Transverse colon (tissue), 4 donors: ENCODE data around the gene ACBD6. TPM values are rescaled to one million over a fixed set of nuclear protein-coding genes. Genes with fewer than 3 reads are reported as not detected.

Experiments used
- DNase-seq: peaks from one replicate; pipeline ENCODE4 v3.0.0-alpha.2; 2019
- H3K27ac ChIP-seq, 4 donors: fragments of 200-600 bp; sonication (generic); 2 replicates each; pipeline ENCODE4 v1.5.1; 2016 to 2018; ENCODE audit warnings: inconsistent platforms in 4 of 4
- H3K27me3 ChIP-seq: fragments of 200-600 bp; sonication (generic); 2 replicates; pipeline ENCODE4 v1.5.1; 2017; ENCODE audit warnings: inconsistent platforms
- H3K36me3 ChIP-seq, 4 donors: fragments of 200-600 bp; sonication (generic); 2 replicates each; pipeline ENCODE4 v1.5.1; 2017 to 2019; ENCODE audit warnings: inconsistent platforms in 4 of 4
- H3K4me1 ChIP-seq, 4 donors: fragments of 200-600 bp; sonication (generic); 2 replicates each; pipeline ENCODE4 v1.5.1; 2017 to 2020; ENCODE audit warnings: inconsistent platforms in 4 of 4
- H3K4me3 ChIP-seq, 4 donors: fragments of 200-600 bp; sonication (generic); 1 replicate in 1 of 4; 2 replicates in 3 of 4; pipeline versions ENCODE4 v1.5.1 to v1.6.1; 2017 to 2019; ENCODE audit warnings: inconsistent platforms in 4 of 4
- H3K9me3 ChIP-seq, 2 donors: fragments of 200-600 bp; sonication (generic); 2 replicates each; pipeline ENCODE4 v1.5.1; 2017 to 2019; ENCODE audit warnings: inconsistent platforms in 2 of 2
- CTCF ChIP-seq, 5 experiments: fragments of 200-600 bp in 3 of 5; fragments of 450-650 bp in 2 of 5; sonication (generic) in 3 of 5; IDR thresholded peaks; 1 replicate in 2 of 5; 2 replicates in 3 of 5; pipeline ENCODE4 v1.5.1; 2016 to 2017; ENCODE audit warnings: antibody characterized with exemption in 5 of 5, inconsistent platforms in 3 of 5, mild to moderate bottlenecking in 2 of 5, moderate library complexity in 1 of 5
- EP300 ChIP-seq: sonication (generic); formaldehyde crosslinking; IDR thresholded peaks from one replicate; pipeline ENCODE4 v1.6.1; 2017; ENCODE audit warnings: antibody characterized with exemption, low read depth
- POLR2A ChIP-seq: fragments of 450-650 bp; IDR thresholded peaks from one replicate; pipeline ENCODE4 v1.6.1; 2016; ENCODE audit warnings: antibody characterized with exemption, mild to moderate bottlenecking, moderate library complexity
- POLR2AphosphoS5 ChIP-seq, 3 donors: sonication (generic); formaldehyde crosslinking; IDR thresholded peaks; one replicate each; pipeline ENCODE4 v1.6.1; 2016; ENCODE audit warnings: antibody characterized with exemption in 3 of 3
- WGBS, 2 donors: methylation state at CpG; one replicate each; pipeline ENCODE4 v1.1.5; 2018; ENCODE audit warnings: low coverage in 1 of 2; 5-methylcytosine and 5-hydroxymethylcytosine counted together
- in situ Hi-C, 4 donors: fragments of 200-750 bp; cut with MboI; loops; one replicate each; pipeline versions ENCODE4 v1.15.0 to v1.15.1; 2017; ENCODE audit warnings: low sequenced_read_pairs in 3 of 4, low pct_ligation_motif_present in 1 of 4, low pct_unique_long_range_greater_than_20kb in 1 of 4
- intact Hi-C: fragments of 100-400 bp; cut with DNase I; formaldehyde crosslinking; loops from one replicate; pipeline ENCODE4 v1.15.1; 2023; ENCODE audit warnings: low total_unique reads
- total RNA-seq, 4 donors: library from RNA; depleted of rRNA; stranded (reverse); fragments of >200 nt; gene quantifications; one replicate each; pipeline ENCODE4 v1.1.0, GENCODE V29; 2016

ACBD6 gene
- total RNA-seq, 4 donors from 2014 or later = 9.7 to 48.4 (median 38.6) TPM

DNA sequence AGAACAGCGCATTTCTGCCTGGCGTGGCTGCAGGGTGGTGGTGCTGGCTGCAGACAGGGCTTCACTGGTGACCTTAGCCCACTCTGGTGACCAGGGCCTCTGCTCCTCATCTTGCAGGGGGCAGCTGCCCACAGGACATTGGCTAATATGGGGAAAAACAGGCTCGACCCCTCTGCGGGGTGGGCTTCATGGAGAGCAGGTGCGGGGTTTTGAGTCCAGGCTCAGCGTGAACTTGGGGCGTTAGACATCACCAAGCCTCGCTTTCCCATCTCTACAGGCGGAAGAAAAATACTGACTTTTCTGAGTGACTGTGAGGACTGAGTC is 247.9 kb downstream of the ACBD6 start:
- Histone ChIP-seq H3K27me3 (peaks cover 52% of the 10 kb centered on the region), H3K4me3 (no peak overlapping the region), H3K27ac (no peak overlapping the region), H3K9me3 (no peaks in the 10 kb centered on the region), H3K4me1 (no peaks in the 10 kb centered on the region), H3K36me3 (no peaks in the 10 kb centered on the region)
- 88 to 96% methylated on average over 4 to 9 of the region's 9 CpGs for WGBS, 2 donors
- intact Hi-C loops = loop anchor here (10.0 kb wide), 1 partner anchor 220 kb away; no protein-coding TSS in a partner anchor
- no peak for DNase-seq
- in situ Hi-C loops = loop anchor here (5.0 to 25.0 kb wide), 4 partner anchors 160 to 233 kb away; no protein-coding TSS in a partner anchor
- TF ChIP-seq CTCF (IDR thresholded peaks at IDR 0.05) = no peak
- TF ChIP-seq POLR2A = no peak
- TF ChIP-seq POLR2AphosphoS5 (IDR thresholded peaks at IDR 0.05) = no peak
- no peak for TF ChIP-seq EP300

DNA sequence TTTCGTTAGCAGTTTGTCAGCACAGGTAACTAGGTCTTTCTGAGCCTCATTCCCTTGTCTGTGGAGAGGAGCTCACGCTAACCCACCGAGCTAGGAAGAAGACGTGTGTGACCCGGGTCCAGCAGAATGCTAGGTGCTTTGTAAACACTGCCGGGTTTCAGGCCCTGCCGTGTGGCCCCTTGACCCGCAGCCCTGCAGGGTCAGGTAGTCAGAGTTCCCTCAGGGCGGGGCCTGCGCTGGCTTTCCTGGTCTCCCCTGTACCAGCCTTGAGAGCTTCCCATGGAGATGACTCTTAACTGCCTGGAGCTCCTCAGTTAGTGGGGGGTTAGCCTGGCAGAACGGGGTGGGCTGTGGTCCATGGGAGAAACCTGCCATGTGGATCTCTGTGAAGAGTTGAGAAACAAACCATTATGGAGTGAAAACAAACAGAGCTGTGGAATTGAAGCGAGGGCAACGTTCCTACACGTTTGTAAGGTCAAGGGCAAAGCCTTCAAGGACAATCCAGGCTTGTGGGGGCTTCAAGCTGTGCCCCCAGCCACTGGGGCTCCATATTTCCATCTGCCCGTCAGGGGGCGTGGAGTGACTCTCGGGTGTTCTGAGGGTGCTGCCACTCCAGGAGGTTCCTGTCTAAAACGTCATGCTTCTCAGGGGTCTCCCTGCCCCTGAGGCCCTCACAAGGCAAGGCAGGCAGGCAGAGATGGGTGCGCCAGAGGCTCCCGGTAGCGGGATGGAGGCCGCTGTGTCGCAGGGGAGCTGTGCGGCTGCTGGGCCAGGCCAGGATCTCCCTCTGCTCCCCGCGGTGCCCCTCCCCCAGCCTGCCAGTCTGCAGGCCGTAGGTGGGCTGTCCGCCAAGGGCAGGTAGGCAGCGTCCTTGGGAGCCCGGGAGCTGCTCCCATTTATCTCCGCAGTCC is 248.5 kb downstream of the ACBD6 start:
- in situ Hi-C loops (loop anchor here (5.0 to 25.0 kb wide), 4 partner anchors 161 to 233 kb away; no protein-coding TSS in a partner anchor), intact Hi-C loops (loop anchor here (10.0 kb wide), 1 partner anchor 221 kb away; no protein-coding TSS in a partner anchor)
- Histone ChIP-seq H3K27me3 (peaks cover 46% of the 10 kb centered on the region), H3K9me3 (no peaks in the 10 kb centered on the region), H3K4me3 (no peak overlapping the region), H3K36me3 (no peaks in the 10 kb centered on the region), H3K4me1 (no peaks in the 10 kb centered on the region), H3K27ac (no peak overlapping the region)
- DNase-seq = no peak
- WGBS, 2 donors = 56 to 76% methylated on average over 3 to 31 of the region's 31 CpGs
- TF ChIP-seq POLR2AphosphoS5 (IDR thresholded peaks at IDR 0.05) (no peak), CTCF (IDR thresholded peaks at IDR 0.05) (no peak), POLR2A (no peak), EP300 (no peak)

DNA sequence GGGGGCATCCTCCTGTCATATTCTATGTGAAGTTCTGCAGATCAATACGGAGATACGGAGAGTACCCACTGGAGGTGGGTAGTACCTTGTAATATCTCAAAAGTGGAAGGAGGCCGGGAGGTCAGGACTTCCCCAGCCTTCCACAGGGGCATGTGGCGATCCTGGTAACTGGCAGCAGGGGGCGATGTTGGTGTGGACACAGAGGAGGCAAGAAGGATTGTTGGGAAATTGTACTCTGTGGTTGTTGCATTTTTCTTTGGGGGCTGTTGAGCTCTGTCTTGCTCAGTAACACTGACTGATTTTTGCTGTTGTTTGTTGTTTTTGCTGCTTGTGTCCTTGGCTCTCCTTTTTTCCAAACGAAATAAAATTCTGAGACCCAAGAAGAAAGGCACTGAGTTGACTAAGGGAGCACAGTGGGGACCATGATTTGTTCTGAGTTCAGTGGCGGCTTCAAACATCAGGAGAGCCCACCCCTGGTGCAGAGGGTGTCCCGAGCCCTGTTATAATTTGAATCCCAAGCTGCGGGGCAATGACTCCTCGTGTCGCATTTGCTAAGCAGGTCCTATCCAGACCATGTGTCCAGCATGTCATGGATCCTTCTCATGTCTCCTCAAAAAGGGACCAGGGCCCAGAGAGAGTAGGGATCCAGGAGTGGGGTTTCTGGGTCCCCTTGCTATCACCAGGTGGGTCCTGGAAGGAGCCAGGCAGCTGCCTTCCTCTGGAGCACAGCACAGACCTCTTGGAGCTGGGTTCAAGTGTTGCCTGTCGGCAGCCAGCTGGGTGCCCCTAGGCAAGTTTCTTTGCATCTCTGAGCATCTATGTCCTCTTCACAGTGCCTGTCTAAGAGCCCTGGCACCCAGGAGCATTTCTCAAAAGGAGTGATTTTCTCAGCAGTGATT is 249.5 kb downstream of the ACBD6 start:
- Histone ChIP-seq H3K4me1 (no peaks in the 10 kb centered on the region), H3K27ac (no peak overlapping the region), H3K36me3 (no peaks in the 10 kb centered on the region), H3K4me3 (no peak overlapping the region), H3K27me3 (peaks cover 38% of the 10 kb centered on the region), H3K9me3 (no peaks in the 10 kb centered on the region)
- DNase-seq = peak; percentile 84
- intact Hi-C loops = loop anchor here (10.0 kb wide), 1 partner anchor 222 kb away; no protein-coding TSS in a partner anchor
- in situ Hi-C loops = loop anchor here (5.0 to 25.0 kb wide), 4 partner anchors 162 to 234 kb away; no protein-coding TSS in a partner anchor
- WGBS, 2 donors = 58 to 60% methylated on average over 1 to 12 of the region's 12 CpGs
- TF ChIP-seq CTCF (IDR thresholded peaks at IDR 0.05) (peak; percentile 76 to 95 (median 81)), EP300 (no peak), POLR2A (no peak), POLR2AphosphoS5 (IDR thresholded peaks at IDR 0.05) (no peak)
